HEK293 (cell line): ENCODE data around the gene USF3.
A peak's percentile ranks its signal among the peaks of the same experiment; 100 is the strongest.

ENCODE experiments used
- CTCF ChIA-PET: fragments of 350-600 bp; formaldehyde crosslinking; extraction: SDS; loops from one replicate; lab custom pipeline; 2021; ENCODE audit warnings: antibody characterized with exemption; lab: Yijun Ruan, JAX
- POLR2A ChIA-PET: fragments of 300-600 bp; formaldehyde crosslinking; extraction: SDS; loops from one replicate; lab custom pipeline; 2020; ENCODE audit warnings: antibody characterized with exemption, inconsistent platforms; lab: Yijun Ruan, JAX
- H3K27ac ChIP-seq: fragments of 200-500 bp; sonication (Bioruptor generic); 2 replicates; pipeline ENCODE4 v1.5.1; 2014; ENCODE audit warnings: low read depth, low read length, control low read depth, inconsistent platforms; ENCODE audit errors: extremely low read depth
- H3K36me3 ChIP-seq, 2 experiments: fragments of 200-500 bp in 1 of 2; sonication (Bioruptor generic) in 1 of 2; 1 replicate in 1 of 2; 2 replicates in 1 of 2; pipeline ENCODE4 v1.5.1; 2014 to 2017; ENCODE audit warnings: inconsistent platforms in 2 of 2, low read length in 2 of 2; ENCODE audit not compliant: control insufficient read depth in 2 of 2, insufficient read depth in 1 of 2
- H3K4me1 ChIP-seq: fragments of 200-500 bp; sonication (Bioruptor generic); 2 replicates; pipeline ENCODE4 v1.5.1; 2014; ENCODE audit warnings: mild to moderate bottlenecking, low read length, inconsistent platforms; ENCODE audit not compliant: control insufficient read depth, insufficient read depth
- H3K4me3 ChIP-seq: 2 replicates; pipeline ENCODE4 v1.5.1; 2011; ENCODE audit warnings: low read depth, mild to moderate bottlenecking, control low read depth, low read length, moderate library complexity
- H3K9me3 ChIP-seq: fragments of 200-500 bp; sonication (Bioruptor generic); 2 replicates; pipeline ENCODE4 v1.5.1; 2014; ENCODE audit warnings: low read depth, low read length, inconsistent platforms; ENCODE audit not compliant: control insufficient read depth, insufficient read depth
- HOXA7 ChIP-seq: sonication (generic); formaldehyde crosslinking; IDR thresholded peaks from 2 replicates; pipeline ENCODE4 v1.8.1; 2022; ENCODE audit warnings: missing genetic modification reagents, borderline replicate concordance
- KLF1 ChIP-seq: fragments of 450-650 bp; formaldehyde crosslinking; IDR thresholded peaks from 2 replicates; pipeline ENCODE4 v1.5.1; 2016; ENCODE audit warnings: missing biosample characterization, missing genetic modification characterization
- MEIS1 ChIP-seq: sonication (generic); formaldehyde crosslinking; IDR thresholded peaks from 2 replicates; pipeline ENCODE4 v1.8.1; 2022; ENCODE audit warnings: missing genetic modification reagents, mild to moderate bottlenecking, borderline replicate concordance
- PRDM1 ChIP-seq: fragments of 450-650 bp; formaldehyde crosslinking; IDR thresholded peaks from 2 replicates; pipeline ENCODE4; 2016; ENCODE audit warnings: missing biosample characterization, missing genetic modification characterization
- REPIN1 ChIP-seq: fragments of 450-650 bp; formaldehyde crosslinking; IDR thresholded peaks from 2 replicates; pipeline ENCODE4 v1.5.1; 2017; ENCODE audit warnings: missing biosample characterization, missing genetic modification characterization, low read depth
- SCRT1 ChIP-seq: fragments of 450-650 bp; formaldehyde crosslinking; IDR thresholded peaks from 2 replicates; pipeline ENCODE4 v1.5.1; 2016; ENCODE audit warnings: missing biosample characterization, missing genetic modification characterization, borderline replicate concordance
- SCRT2 ChIP-seq: fragments of 450-650 bp; formaldehyde crosslinking; IDR thresholded peaks from 2 replicates; pipeline ENCODE4 v1.5.1; 2016; ENCODE audit warnings: missing biosample characterization, missing genetic modification characterization
- ZFP41 ChIP-seq: fragments of 450-650 bp; formaldehyde crosslinking; IDR thresholded peaks from 2 replicates; pipeline ENCODE4 v1.5.1; 2016; ENCODE audit warnings: missing biosample characterization, missing genetic modification characterization, borderline replicate concordance
- ZNF140 ChIP-seq: fragments of 450-650 bp; formaldehyde crosslinking; IDR thresholded peaks from 2 replicates; pipeline ENCODE4 v1.5.1; 2016; ENCODE audit warnings: missing biosample characterization, missing genetic modification characterization
- ZNF211 ChIP-seq: fragments of 450-650 bp; formaldehyde crosslinking; IDR thresholded peaks from 2 replicates; pipeline ENCODE4 v1.5.1; 2016; ENCODE audit warnings: low read depth, missing biosample characterization, missing genetic modification characterization
- ZNF280C ChIP-seq: fragments of 450-650 bp; formaldehyde crosslinking; IDR thresholded peaks from 2 replicates; pipeline ENCODE4 v1.5.1; 2016; ENCODE audit warnings: missing biosample characterization, missing genetic modification characterization
- ZNF302 ChIP-seq: fragments of 450-650 bp; formaldehyde crosslinking; IDR thresholded peaks from 2 replicates; pipeline ENCODE4 v1.5.1; 2016; ENCODE audit warnings: missing biosample characterization, missing genetic modification characterization, low read depth
- ZNF311 ChIP-seq: fragments of 450-650 bp; formaldehyde crosslinking; IDR thresholded peaks from 2 replicates; pipeline ENCODE4 v1.5.1; 2017; ENCODE audit warnings: missing biosample characterization, missing genetic modification characterization, borderline replicate concordance
- ZNF335 ChIP-seq: fragments of 450-650 bp; formaldehyde crosslinking; conservative IDR thresholded peaks from 2 replicates; pipeline ENCODE4 v1.5.1; 2016; ENCODE audit warnings: missing biosample characterization, missing genetic modification characterization
- ZNF341 ChIP-seq: fragments of 450-650 bp; formaldehyde crosslinking; IDR thresholded peaks from 2 replicates; pipeline ENCODE4; 2016; ENCODE audit warnings: low read depth, missing biosample characterization, missing genetic modification characterization
- ZNF366 ChIP-seq: fragments of 450-650 bp; formaldehyde crosslinking; conservative IDR thresholded peaks from 2 replicates; pipeline ENCODE4 v1.5.1; 2016; ENCODE audit warnings: missing biosample characterization, missing genetic modification characterization
- ZNF404 ChIP-seq: fragments of 450-650 bp; formaldehyde crosslinking; IDR thresholded peaks from 2 replicates; pipeline ENCODE4 v1.5.1; 2017; ENCODE audit warnings: missing biosample characterization, missing genetic modification characterization
- ZNF416 ChIP-seq: fragments of 450-650 bp; formaldehyde crosslinking; IDR thresholded peaks from 2 replicates; pipeline ENCODE4 v1.5.1; 2016; ENCODE audit warnings: missing biosample characterization, missing genetic modification characterization
- ZNF433 ChIP-seq: fragments of 450-650 bp; formaldehyde crosslinking; IDR thresholded peaks from 2 replicates; pipeline ENCODE4 v1.5.1; 2016; ENCODE audit warnings: missing biosample characterization, missing genetic modification characterization, low read depth
- ZNF449 ChIP-seq: fragments of 450-650 bp; formaldehyde crosslinking; IDR thresholded peaks from 2 replicates; pipeline ENCODE4 v1.5.1; 2017; ENCODE audit warnings: missing biosample characterization, mild to moderate bottlenecking, missing genetic modification characterization, moderate library complexity
- ZNF48 ChIP-seq: fragments of 450-650 bp; formaldehyde crosslinking; IDR thresholded peaks from 2 replicates; pipeline ENCODE4 v1.5.1; 2016; ENCODE audit warnings: missing biosample characterization, missing genetic modification characterization
- ZNF544 ChIP-seq: fragments of 450-650 bp; formaldehyde crosslinking; IDR thresholded peaks from 2 replicates; pipeline ENCODE4 v1.5.0; 2017; ENCODE audit warnings: missing biosample characterization, missing genetic modification characterization
- ZNF548 ChIP-seq: fragments of 450-650 bp; formaldehyde crosslinking; IDR thresholded peaks from 2 replicates; pipeline ENCODE4 v1.5.1; 2016; ENCODE audit warnings: missing biosample characterization, missing genetic modification characterization
- ZNF571 ChIP-seq: fragments of 450-650 bp; formaldehyde crosslinking; IDR thresholded peaks from 2 replicates; pipeline ENCODE4 v1.5.0; 2017; ENCODE audit warnings: missing biosample characterization, missing genetic modification characterization
- ZNF623 ChIP-seq: fragments of 450-650 bp; formaldehyde crosslinking; IDR thresholded peaks from 2 replicates; pipeline ENCODE4 v1.5.1; 2016; ENCODE audit warnings: missing biosample characterization, missing genetic modification characterization
- ZNF626 ChIP-seq: fragments of 450-650 bp; sonication (Bioruptor Pico); formaldehyde crosslinking; IDR thresholded peaks from 2 replicates; pipeline ENCODE4 v1.5.1; 2018; ENCODE audit warnings: missing biosample characterization, missing genetic modification characterization, inconsistent platforms
- ZNF654 ChIP-seq: fragments of 450-650 bp; formaldehyde crosslinking; IDR thresholded peaks from 2 replicates; pipeline ENCODE4 v1.5.1; 2016; ENCODE audit warnings: low read depth, missing biosample characterization, missing genetic modification characterization
- ZNF704 ChIP-seq: fragments of 450-650 bp; formaldehyde crosslinking; IDR thresholded peaks from 2 replicates; pipeline ENCODE4 v1.5.1; 2016; ENCODE audit warnings: missing biosample characterization, missing genetic modification characterization
- ZNF837 ChIP-seq: fragments of 450-650 bp; formaldehyde crosslinking; IDR thresholded peaks from 2 replicates; pipeline ENCODE4 v1.5.1; 2016; ENCODE audit warnings: missing biosample characterization, missing genetic modification characterization

The USF3 gene

GRCh38 chr3:113698956-113699355 is 2.5 kb upstream of the USF3 start (continued):
- no peak for TF ChIP-seq KLF1 (tag by site-specific recombination)
- TF ChIP-seq ZNF623 = no peak
- no peak for TF ChIP-seq ZNF404 (tag by site-specific recombination)
- no peak for TF ChIP-seq ZNF341 (tag by site-specific recombination)
- TF ChIP-seq ZNF416 (tag by site-specific recombination) = no peak
- no peak for TF ChIP-seq ZNF211 (tag by site-specific recombination)
- TF ChIP-seq ZNF449 (tag by site-specific recombination) = no peak
- TF ChIP-seq ZNF544 (tag by site-specific recombination) = no peak
- TF ChIP-seq ZNF704 (tag by site-specific recombination) = no peak
- TF ChIP-seq HOXA7 (CRISPR knock-in tag) = no peak
- no peak for TF ChIP-seq ZNF571
- no peak for TF ChIP-seq ZNF548 (tag by site-specific recombination)
- no peak for TF ChIP-seq ZNF626 (tag by site-specific recombination)
- no peak for TF ChIP-seq ZNF311 (tag by site-specific recombination)

GRCh38 chr3:113698213-113698742 is 1.8 kb upstream of the USF3 start:
- ChIA-PET POLR2A (interaction anchor here (0.6 kb wide), 1 partner anchor 47 kb away, joined by 3 read pairs; no protein-coding TSS in a partner anchor), CTCF (interaction anchor here (0.7 kb wide), 1 partner anchor 219 kb away, joined by 4 read pairs; no protein-coding TSS in a partner anchor)
- TF ChIP-seq ZNF302 (tag by site-specific recombination) (no peak), REPIN1 (tag by site-specific recombination) (no peak), ZNF140 (no peak), MEIS1 (CRISPR knock-in tag) (no peak), PRDM1 (tag by site-specific recombination) (peak; percentile 99), ZNF366 (tag by site-specific recombination) (0 out of 2 replicates have a peak, but pooled peaks have one; percentile 34)
- Histone ChIP-seq H3K27ac (no peak overlapping the region), H3K9me3 (no peaks in the 10 kb centered on the region), H3K4me1 (peaks cover 4% of the 10 kb centered on the region), H3K4me3 (no peak overlapping the region), H3K36me3 (no peaks in the 10 kb centered on the region)

- ChIA-PET CTCF (interaction anchor here (0.7 kb wide), 1 partner anchor 218 kb away, joined by 4 read pairs; no protein-coding TSS in a partner anchor), POLR2A (interaction anchor here (0.6 kb wide), 1 partner anchor 48 kb away, joined by 3 read pairs; no protein-coding TSS in a partner anchor)
- H3K4me1 ChIP-seq = peaks cover 4% of the 10 kb centered on the region
- H3K27ac ChIP-seq = peak overlapping the region; percentile 69
- H3K9me3 ChIP-seq = no peaks in the 10 kb centered on the region
- peak overlapping the region; percentile 58 for H3K4me3 ChIP-seq
- no peaks in the 10 kb centered on the region for H3K36me3 ChIP-seq
- TF ChIP-seq ZNF433 (tag by site-specific recombination) = no peak
- TF ChIP-seq ZNF837 (tag by site-specific recombination) = no peak
- peak; percentile 59 for TF ChIP-seq SCRT2
- TF ChIP-seq ZNF280C = no peak
- TF ChIP-seq MEIS1 (CRISPR knock-in tag) = no peak
- TF ChIP-seq ZNF48 (tag by site-specific recombination) = no peak
- TF ChIP-seq ZNF654 (tag by site-specific recombination) = no peak
- 0 out of 2 replicates have a peak, but pooled peaks have one; percentile 8 for TF ChIP-seq ZNF335 (tag by site-specific recombination)
- TF ChIP-seq ZFP41 (tag by site-specific recombination) = no peak
- TF ChIP-seq SCRT1 (tag by site-specific recombination) = 0 out of 2 replicates have a peak, but pooled peaks have one; percentile 7
Measured at GRCh38 chr3:113697500-113698090, 1.2 kb upstream of the USF3 start.
